H1 (cell line): ENCODE measurements around the gene RELA. TPM values are rescaled to one million over a fixed set of nuclear protein-coding genes. Genes with fewer than 3 reads are reported as not detected.

ENCODE experiments used
- CTCF ChIA-PET: fragments of 300-600 bp; sonication (Branson Sonifier 250); formaldehyde crosslinking; loops from one replicate; lab custom pipeline; 2021; ENCODE audit not compliant: partially characterized antibody; lab: Charles Lee
- POLR2A ChIA-PET: fragments of 300-600 bp; sonication (Branson Sonifier 250); formaldehyde crosslinking; loops from one replicate; lab custom pipeline; 2021; ENCODE audit warnings: inconsistent platforms; ENCODE audit not compliant: partially characterized antibody; lab: Charles Lee
- DNase-seq, 2 experiments: peaks; one replicate each; pipeline versions ENCODE4 v3.0.0 to v3.0.0-alpha.2; 2010 to 2022; ENCODE audit warnings: low spot score in 2 of 2, low read depth in 1 of 2, mixed read lengths in 1 of 2
- FAIRE-seq: peaks from 2 replicates; lab custom pipeline; 2011; peaks lifted over from hg19 to GRCh38; lab: Jason Lieb, UNC
- H2AFZ ChIP-seq: 2 replicates; pipeline ENCODE4 v1.8.1; 2012; ENCODE audit warnings: low read length, inconsistent platforms
- H2AK5ac ChIP-seq: 2 replicates; pipeline ENCODE4 v1.6.1; 2013; ENCODE audit warnings: low read depth, low read length
- H2BK120ac ChIP-seq: replicated peaks from 2 replicates; pipeline ENCODE3; 2013; ENCODE audit warnings: low read depth, low read length, inconsistent platforms
- H2BK12ac ChIP-seq: 2 replicates; pipeline ENCODE4 v1.6.1; 2013; ENCODE audit warnings: low read depth, low read length
- H2BK15ac ChIP-seq: 2 replicates; pipeline ENCODE4 v1.6.1; 2013; ENCODE audit warnings: low read length
- H2BK20ac ChIP-seq: 2 replicates; pipeline ENCODE4 v1.6.1; 2013; ENCODE audit warnings: low read length
- H2BK5ac ChIP-seq: 2 replicates; pipeline ENCODE4 v1.6.1; 2013; ENCODE audit warnings: low read depth, low read length
- H3K14ac ChIP-seq: 2 replicates; pipeline ENCODE4 v1.6.1; 2013; ENCODE audit warnings: inconsistent platforms; ENCODE audit not compliant: insufficient read length
- H3K18ac ChIP-seq: 2 replicates; pipeline ENCODE4 v1.6.1; 2013; ENCODE audit warnings: low read length; ENCODE audit errors: extremely low read depth
- H3K23ac ChIP-seq: 2 replicates; pipeline ENCODE4 v1.6.1; 2013; ENCODE audit warnings: inconsistent platforms; ENCODE audit not compliant: insufficient read length
- H3K23me2 ChIP-seq: 2 replicates; pipeline ENCODE4 v1.6.1; 2013; ENCODE audit warnings: low read depth, low read length
- H3K27ac ChIP-seq: 2 replicates; pipeline ENCODE4 v1.6.1; 2011; ENCODE audit warnings: low read depth, low read length, inconsistent platforms
- H3K27me3 ChIP-seq, 4 experiments: replicated peaks in 1 of 4; 1 replicate in 1 of 4; 2 replicates in 3 of 4; pipeline versions ENCODE4 v1.6.1 to v1.8.1; 2011 to 2013; ENCODE audit warnings: low read length in 3 of 4, mild to moderate bottlenecking in 3 of 4, inconsistent platforms in 2 of 4, mixed read lengths in 2 of 4, moderate library complexity in 1 of 4; ENCODE audit not compliant: control insufficient read depth in 3 of 4, insufficient read depth in 3 of 4; ENCODE audit errors: extremely low read depth in 1 of 4
- H3K36me3 ChIP-seq, 4 experiments: 2 replicates each; pipeline versions ENCODE4 v1.6.1 to v1.8.1; 2011 to 2013; ENCODE audit warnings: mild to moderate bottlenecking in 4 of 4, low read length in 3 of 4, moderate library complexity in 2 of 4, control low read depth in 1 of 4, inconsistent platforms in 1 of 4; ENCODE audit not compliant: insufficient read depth in 4 of 4, control insufficient read depth in 2 of 4
- H3K4ac ChIP-seq: replicated peaks from 2 replicates; pipeline ENCODE3; 2013; ENCODE audit warnings: low read length, low read depth, mixed read lengths, inconsistent platforms; ENCODE audit not compliant: insufficient read length
- H3K4me1 ChIP-seq, 4 experiments: replicated peaks in 1 of 4; 1 replicate in 1 of 4; 2 replicates in 3 of 4; pipeline versions ENCODE4 v1.6.1 to v1.8.1; 2011 to 2013; ENCODE audit warnings: low read length in 3 of 4, inconsistent platforms in 2 of 4, mixed read lengths in 1 of 4; ENCODE audit not compliant: insufficient read depth in 4 of 4, control insufficient read depth in 3 of 4
- H3K4me2 ChIP-seq, 2 experiments: 2 replicates each; pipeline versions ENCODE4 v1.6.1 to v1.8.1; 2011 to 2013; ENCODE audit warnings: low read depth in 2 of 2, low read length in 2 of 2, control low read depth in 1 of 2, inconsistent platforms in 1 of 2, mild to moderate bottlenecking in 1 of 2; ENCODE audit not compliant: insufficient read depth in 1 of 2
- H3K4me3 ChIP-seq, 4 experiments: fragments of 200-600, 300-600 bp in 1 of 4; sonication (generic), shearing (Covaris generic), sonication (Bioruptor Twin) in 1 of 4; 2 replicates each; pipeline versions ENCODE4 v1.5.1 to v1.8.1; 2011 to 2016; ENCODE audit warnings: low read length in 4 of 4, low read depth in 3 of 4, control low read depth in 2 of 4, inconsistent platforms in 2 of 4, mild to moderate bottlenecking in 2 of 4, mixed read lengths in 1 of 4, moderate library complexity in 1 of 4; ENCODE audit not compliant: insufficient read depth in 2 of 4; ENCODE audit errors: extremely low read depth in 1 of 4
- H3K56ac ChIP-seq: replicated peaks from 2 replicates; pipeline ENCODE3; 2013; ENCODE audit warnings: low read depth, mild to moderate bottlenecking, mixed read lengths, low read length, inconsistent platforms; ENCODE audit not compliant: insufficient read length
- H3K79me1 ChIP-seq: 2 replicates; pipeline ENCODE4 v1.6.1; 2013; ENCODE audit warnings: low read depth, low read length, control low read depth
- H3K79me2 ChIP-seq, 2 experiments: 2 replicates each; pipeline versions ENCODE4 v1.6.1 to v1.8.1; 2012 to 2013; ENCODE audit warnings: low read length in 2 of 2, mild to moderate bottlenecking in 2 of 2, inconsistent platforms in 1 of 2; ENCODE audit not compliant: insufficient read depth in 2 of 2, control insufficient read depth in 1 of 2
- H3K9ac ChIP-seq, 4 experiments: replicated peaks in 1 of 4; 1 replicate in 1 of 4; 2 replicates in 3 of 4; pipeline versions ENCODE4 v1.6.1 to v1.8.1; 2011 to 2013; ENCODE audit warnings: low read depth in 3 of 4, low read length in 3 of 4, control low read depth in 2 of 4, mild to moderate bottlenecking in 2 of 4, moderate library complexity in 2 of 4, inconsistent platforms in 1 of 4; ENCODE audit errors: extremely low read depth in 1 of 4
- H3K9me3 ChIP-seq, 2 experiments: 2 replicates each; pipeline versions ENCODE4 v1.6.1 to v1.8.1; 2012 to 2013; ENCODE audit warnings: mild to moderate bottlenecking in 2 of 2, moderate library complexity in 2 of 2, control low read depth in 1 of 2, inconsistent platforms in 1 of 2, low read depth in 1 of 2, low read length in 1 of 2, mixed read lengths in 1 of 2; ENCODE audit not compliant: insufficient read depth in 2 of 2
- H4K20me1 ChIP-seq, 2 experiments: replicated peaks in 1 of 2; 2 replicates each; pipeline versions ENCODE3 to v1.8.1; 2011 to 2013; ENCODE audit warnings: inconsistent platforms in 2 of 2, low read length in 2 of 2, mild to moderate bottlenecking in 1 of 2; ENCODE audit not compliant: insufficient read depth in 2 of 2, control insufficient read depth in 1 of 2
- H4K5ac ChIP-seq: 2 replicates; pipeline ENCODE4 v1.6.1; 2013; ENCODE audit warnings: low read length, low read depth, mixed read lengths, inconsistent platforms; ENCODE audit not compliant: insufficient read length
- H4K8ac ChIP-seq: 2 replicates; pipeline ENCODE4 v1.8.0; 2013; ENCODE audit warnings: mild to moderate bottlenecking, moderate library complexity, low read length, inconsistent platforms; ENCODE audit not compliant: insufficient read depth; ENCODE audit errors: extremely low read depth
- H4K91ac ChIP-seq: replicated peaks from 2 replicates; pipeline ENCODE3; 2013; ENCODE audit warnings: low read length, mixed read lengths, inconsistent platforms; ENCODE audit not compliant: insufficient read length
- SIN3A ChIP-seq, 2 experiments: IDR thresholded peaks in 1 of 2; conservative IDR thresholded peaks in 1 of 2; 2 replicates each; pipeline ENCODE4 v1.6.1; 2011 to 2012; ENCODE audit warnings: low read length in 2 of 2, improper control_type of control experiment in 1 of 2, low read depth in 1 of 2, mild to moderate bottlenecking in 1 of 2
- WGBS, 2 experiments: shearing (Covaris generic) in 1 of 2; methylation state at CpG; one replicate each; pipeline versions ENCODE4 v1.1.6 to v1.1.7; 2013 to 2015; ENCODE audit warnings: low lambda C conversion rate in 2 of 2, mixed read lengths in 2 of 2, inconsistent platforms in 1 of 2, low coverage in 1 of 2, missing lambda C conversion rate in 1 of 2; ENCODE audit not compliant: insufficient replicate concordance in 2 of 2, insufficient coverage in 1 of 2, insufficient read length in 1 of 2; ENCODE audit errors: extremely low coverage in 1 of 2, missing lambda C conversion rate in 1 of 2; 5-methylcytosine and 5-hydroxymethylcytosine counted together
- polyA plus RNA-seq, 7 experiments: library from polyadenylated mRNA; depleted of rRNA in 3 of 7; stranded (reverse) in 5 of 7; unstranded in 2 of 7; fragments of >200 nt in 5 of 7; fragments of 200-250 nt in 2 of 7; gene quantifications; 1 replicate in 5 of 7; 2 replicates in 1 of 7; 4 replicates in 1 of 7; pipeline versions ENCODE4 v1.2.1 to v1.2.3, GENCODE V29; 2011 to 2013; ENCODE audit warnings: missing spikeins in 2 of 7, mixed read lengths in 2 of 7
- total RNA-seq: library from RNA; stranded (reverse); fragmentation: NEBNext Ultra II Directional; extraction: Animal tissue kit (Norgen Biotek cat#: 25700); gene quantifications from 2 replicates; pipeline ENCODE4 v1.2.1, GENCODE V29; 2021
- TF ChIP-seq, protein P1 (sequence below), 3 experiments: IDR thresholded peaks; 1 replicate in 2 of 3; 2 replicates in 1 of 3; pipeline versions ENCODE4 v1.5.1 to v1.6.1; 2011; ENCODE audit warnings: low read length in 3 of 3, mild to moderate bottlenecking in 3 of 3, inconsistent platforms in 2 of 3, low read depth in 1 of 3, moderate library complexity in 1 of 3; ENCODE audit not compliant: insufficient read depth in 1 of 3; ENCODE audit errors: control extremely low read depth in 1 of 3

Gene RELA
- total and polyA plus RNA-seq, 2 of the 8 experiments (the other 6 are each of a cell fraction or from before 2014, with no cell fraction given): 21.9 to 27.5 TPM

DNA sequence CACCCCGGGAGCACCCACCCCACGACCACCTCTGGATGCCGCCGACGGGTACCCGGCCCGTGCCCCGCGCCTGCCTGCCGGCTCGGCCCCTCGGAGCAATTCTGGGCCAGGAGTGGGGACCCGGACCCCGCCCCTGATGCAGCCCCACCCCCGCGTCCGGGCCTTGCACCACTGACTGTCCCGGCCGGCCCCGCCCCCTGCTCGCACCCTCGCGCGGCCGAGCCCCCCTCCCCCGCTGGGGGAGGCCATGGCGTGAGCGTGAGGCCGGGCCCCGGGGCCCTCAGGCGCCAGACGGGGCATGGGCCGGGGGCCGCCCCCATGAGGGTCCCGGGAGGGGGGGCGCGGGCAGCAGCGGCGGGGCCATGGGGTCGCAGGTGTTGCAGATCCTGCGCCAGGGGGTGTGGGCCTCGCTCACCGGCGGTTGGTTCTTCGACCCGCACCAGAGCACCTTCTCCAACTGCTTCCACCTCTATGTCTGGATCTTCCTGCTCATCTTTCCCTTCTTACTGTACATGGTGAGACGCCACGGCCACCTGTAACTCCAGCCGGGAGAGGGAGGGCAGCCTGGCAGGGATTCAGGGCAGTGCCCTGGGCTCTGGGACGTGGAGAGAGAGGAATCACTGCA is 46.7 kb downstream of the RELA start:
- peaks cover 8 to 35% of the 10 kb centered on the region in 2 experiments for H4K20me1 ChIP-seq
- no peak overlapping the region for H2BK20ac ChIP-seq
- no peak overlapping the region for H3K18ac ChIP-seq
- CTCF ChIA-PET: interaction anchor here (0.8 to 3.8 kb wide), 10 partner anchors 12 to 43 kb away, joined by 3 to 30 read pairs (median 5); partner anchors contain the start of gene SIPA1
- H3K27me3 ChIP-seq: no peaks in the 10 kb centered on the region
- no peak overlapping the region for H4K5ac ChIP-seq
- WGBS, 2 experiments: 16% methylated on average over 9 of the region's 50 CpGs; no CpG with 5 or more reads in 1 of the 2 experiments
- H2BK12ac ChIP-seq: no peak overlapping the region
- no peak overlapping the region for H3K14ac ChIP-seq
- H3K4me2 ChIP-seq: peak overlapping the region; percentile 87 to 98
- H4K91ac ChIP-seq: no peak overlapping the region
- peak overlapping the region; percentile 20; the same call in 1 of the 2 replicates for H3K27ac ChIP-seq
- peaks cover 0 to 20% (median 11%) of the 10 kb centered on the region in 4 experiments; a peak in 5 of 7 replicates for H3K4me1 ChIP-seq
- peak in 1 of 2 experiments; percentile 52; a peak in 1 of 4 replicates for TF ChIP-seq SIN3A (conservative IDR thresholded peaks at IDR 0.05 in 1 of 2, IDR thresholded peaks at IDR 0.05 in 1 of 2; ENCODE audit: low read depth in 1 of 2, low read length in 2 of 2)
- TF ChIP-seq, protein P1, sequence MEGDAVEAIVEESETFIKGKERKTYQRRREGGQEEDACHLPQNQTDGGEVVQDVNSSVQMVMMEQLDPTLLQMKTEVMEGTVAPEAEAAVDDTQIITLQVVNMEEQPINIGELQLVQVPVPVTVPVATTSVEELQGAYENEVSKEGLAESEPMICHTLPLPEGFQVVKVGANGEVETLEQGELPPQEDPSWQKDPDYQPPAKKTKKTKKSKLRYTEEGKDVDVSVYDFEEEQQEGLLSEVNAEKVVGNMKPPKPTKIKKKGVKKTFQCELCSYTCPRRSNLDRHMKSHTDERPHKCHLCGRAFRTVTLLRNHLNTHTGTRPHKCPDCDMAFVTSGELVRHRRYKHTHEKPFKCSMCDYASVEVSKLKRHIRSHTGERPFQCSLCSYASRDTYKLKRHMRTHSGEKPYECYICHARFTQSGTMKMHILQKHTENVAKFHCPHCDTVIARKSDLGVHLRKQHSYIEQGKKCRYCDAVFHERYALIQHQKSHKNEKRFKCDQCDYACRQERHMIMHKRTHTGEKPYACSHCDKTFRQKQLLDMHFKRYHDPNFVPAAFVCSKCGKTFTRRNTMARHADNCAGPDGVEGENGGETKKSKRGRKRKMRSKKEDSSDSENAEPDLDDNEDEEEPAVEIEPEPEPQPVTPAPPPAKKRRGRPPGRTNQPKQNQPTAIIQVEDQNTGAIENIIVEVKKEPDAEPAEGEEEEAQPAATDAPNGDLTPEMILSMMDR (IDR thresholded peaks at IDR 0.05; ENCODE audit: control extremely low read depth in 1 of 3, insufficient read depth in 1 of 3, low read depth in 1 of 3, low read length in 3 of 3): no peak
- TF ChIP-seq, all 59 proteins: peak for 1
- Histone ChIP-seq H3K9ac (peak overlapping the region; percentile 63 to 86 (median 75); a peak in 6 of 7 replicates), H3K36me3 (peaks cover 3 to 29% (median 18%) of the 10 kb centered on the region in 4 experiments; a peak in 6 of 8 replicates), H3K23ac (no peak overlapping the region), H3K4me3 (peak overlapping the region; percentile 63 to 88 (median 86)), H2AFZ (no peak overlapping the region), H3K4ac (no peak overlapping the region), H3K23me2 (peaks cover 16% of the 10 kb centered on the region), H2BK5ac (peak overlapping the region; percentile 86; the same call in 1 of the 2 replicates), H2AK5ac (no peak overlapping the region), H3K79me1 (peaks cover 33% of the 10 kb centered on the region), H2BK15ac (no peak overlapping the region), H3K56ac (peak overlapping the region; percentile 92), H3K9me3 (no peaks in the 10 kb centered on the region), H3K79me2 (peaks cover 11 to 27% of the 10 kb centered on the region in 2 experiments), H4K8ac (no peak overlapping the region; the same call in 1 of the 2 replicates), H2BK120ac (no peak overlapping the region)
- DNase-seq (no peak), FAIRE-seq (no peak)
- POLR2A ChIA-PET: interaction anchor here (1.2 to 5.7 kb wide), 13 partner anchors 10 to 243 kb away, joined by 3 to 41 read pairs (median 5); partner anchors contain the start of genes KCNK7, MALAT1 and SIPA1
